OCI-LY3 (cell line): ENCODE measurements around the gene SHCBP1L.

ENCODE experiments used
- CTCF ChIP-seq: fragments of 200-600, 300-600 bp; sonication (generic); IDR thresholded peaks from 2 replicates; pipeline ENCODE4 v1.5.1; 2014; ENCODE audit warnings: antibody characterized with exemption, low read length, low read depth
- EZH2phosphoT487 ChIP-seq: fragments of 200-600 bp; shearing (Covaris generic); IDR thresholded peaks from 2 replicates; pipeline ENCODE4 v1.6.1; 2018; ENCODE audit warnings: antibody characterized with exemption, mixed run types, low read depth

GRCh38 chr1:182885591-182885990 lies 67.4 kb downstream of the SHCBP1L start:
- TF ChIP-seq CTCF (no peak), EZH2phosphoT487 (no peak)
